Right lobe of liver (tissue), 4 donors: ENCODE results near the gene LHX4.

Experiments used
- POLR2A ChIP-seq: fragments of 450-650 bp; IDR thresholded peaks from one replicate; pipeline ENCODE4 v1.6.1; 2017; ENCODE audit warnings: antibody characterized with exemption, mild to moderate bottlenecking
- TF ChIP-seq, protein P1 (sequence below), 4 donors: fragments of 200-600 bp in 3 of 4; fragments of 450-650 bp in 1 of 4; IDR thresholded peaks; one replicate each; pipeline versions ENCODE4 v1.5.1 to v1.8.0; 2016 to 2022; ENCODE audit warnings: antibody characterized with exemption in 4 of 4, mild to moderate bottlenecking in 2 of 4
- donor health status: DM: no; HTN: no; CAD: no.
- donor health status: DM: no; HTN: no; CAD: no.
- donor health status: DM: no; HTN: yes; CAD: no.

DNA sequence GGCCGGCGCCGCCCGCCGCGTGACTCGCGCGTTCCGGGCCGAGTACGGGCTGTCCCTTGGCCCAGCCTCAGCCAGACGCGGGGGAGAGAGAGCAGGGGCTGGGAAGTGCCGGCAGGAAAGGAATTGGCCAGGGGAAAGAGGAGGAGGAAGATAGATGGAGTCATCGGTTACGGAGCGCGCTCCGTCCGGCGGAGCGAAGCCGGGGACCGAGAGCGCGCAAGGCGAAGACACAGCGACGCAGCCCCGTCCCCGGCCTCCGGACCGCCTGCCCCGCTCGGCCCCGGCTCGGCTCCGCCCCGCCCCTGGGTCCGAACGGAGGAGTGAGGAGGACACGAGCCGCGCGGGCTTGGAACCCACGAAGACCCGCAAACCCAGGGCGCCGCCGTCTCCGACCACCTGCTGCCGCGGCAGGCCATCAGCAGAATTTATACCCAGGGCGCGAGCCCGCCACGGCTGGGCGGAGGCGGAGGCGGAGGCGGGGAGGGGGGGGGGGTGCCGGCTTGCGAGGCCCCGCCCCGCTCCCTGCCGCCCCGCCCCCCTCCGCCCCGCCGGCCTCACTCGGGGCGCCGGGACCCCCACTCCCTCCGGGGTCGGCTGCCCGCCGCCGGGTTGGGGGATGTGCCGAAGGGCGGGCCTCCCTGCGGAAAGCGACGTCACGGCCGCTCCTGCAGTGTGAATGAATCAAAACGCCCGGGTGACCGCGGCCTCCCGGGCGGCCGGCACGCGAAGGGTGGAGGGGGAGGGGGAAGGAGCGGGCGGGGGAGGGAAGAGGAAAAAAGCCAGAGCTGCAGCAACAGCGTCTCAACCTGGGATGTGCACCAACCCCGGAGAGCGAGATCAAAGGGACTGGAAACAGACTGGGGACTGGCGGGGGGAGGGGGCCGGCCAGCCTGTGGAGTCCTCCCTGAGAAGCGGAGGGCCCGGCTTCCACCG, at the start of gene LHX4:
- TF ChIP-seq, protein P1, sequence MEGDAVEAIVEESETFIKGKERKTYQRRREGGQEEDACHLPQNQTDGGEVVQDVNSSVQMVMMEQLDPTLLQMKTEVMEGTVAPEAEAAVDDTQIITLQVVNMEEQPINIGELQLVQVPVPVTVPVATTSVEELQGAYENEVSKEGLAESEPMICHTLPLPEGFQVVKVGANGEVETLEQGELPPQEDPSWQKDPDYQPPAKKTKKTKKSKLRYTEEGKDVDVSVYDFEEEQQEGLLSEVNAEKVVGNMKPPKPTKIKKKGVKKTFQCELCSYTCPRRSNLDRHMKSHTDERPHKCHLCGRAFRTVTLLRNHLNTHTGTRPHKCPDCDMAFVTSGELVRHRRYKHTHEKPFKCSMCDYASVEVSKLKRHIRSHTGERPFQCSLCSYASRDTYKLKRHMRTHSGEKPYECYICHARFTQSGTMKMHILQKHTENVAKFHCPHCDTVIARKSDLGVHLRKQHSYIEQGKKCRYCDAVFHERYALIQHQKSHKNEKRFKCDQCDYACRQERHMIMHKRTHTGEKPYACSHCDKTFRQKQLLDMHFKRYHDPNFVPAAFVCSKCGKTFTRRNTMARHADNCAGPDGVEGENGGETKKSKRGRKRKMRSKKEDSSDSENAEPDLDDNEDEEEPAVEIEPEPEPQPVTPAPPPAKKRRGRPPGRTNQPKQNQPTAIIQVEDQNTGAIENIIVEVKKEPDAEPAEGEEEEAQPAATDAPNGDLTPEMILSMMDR (IDR thresholded peaks at IDR 0.05), result no peak
- no peak for TF ChIP-seq POLR2A
